Left lung (tissue), 10 donors: ENCODE measurements around the gene HIBADH. TPM values are rescaled to one million over a fixed set of nuclear protein-coding genes. Genes with fewer than 3 reads are reported as not detected.
A peak's percentile ranks its signal among the peaks of the same experiment; 100 is the strongest.

ENCODE experiments used
- ATAC-seq: fragments of 200-7000 bp; cut with Tn5 transposase; one replicate; pipeline ENCODE4 v1.9.1; 2020; ENCODE audit warnings: moderate library complexity
- DNase-seq, 4 donors: peaks; one replicate each; pipeline ENCODE4 v3.0.0-alpha.2; 2013 to 2020
- H3K27ac ChIP-seq, 2 donors: fragments of 200-600 bp; sonication (generic) in 1 of 2; one replicate each; pipeline versions ENCODE4 v1.5.0 to v1.8.0; 2020 to 2021
- H3K27me3 ChIP-seq, 2 donors: fragments of 200-600 bp; sonication (generic) in 1 of 2; one replicate each; pipeline versions ENCODE4 v1.5.0 to v1.8.0; 2020 to 2021
- H3K36me3 ChIP-seq, 2 donors: fragments of 200-600 bp; sonication (generic) in 1 of 2; one replicate each; pipeline versions ENCODE4 v1.5.0 to v1.8.0; 2020 to 2021
- H3K4me1 ChIP-seq, 2 donors: fragments of 200-600 bp; one replicate each; pipeline ENCODE4 v1.8.0; 2021
- H3K4me3 ChIP-seq, 2 donors: fragments of 200-600 bp; sonication (generic) in 1 of 2; one replicate each; pipeline versions ENCODE4 v1.5.0 to v1.8.0; 2020 to 2021; ENCODE audit warnings: mild to moderate bottlenecking in 1 of 2
- H3K9me3 ChIP-seq, 2 donors: fragments of 200-600 bp; sonication (generic) in 1 of 2; one replicate each; pipeline versions ENCODE4 v1.5.0 to v1.8.0; 2020 to 2021
- intact Hi-C, 2 donors: fragments of 100-400 bp; cut with DNase I; formaldehyde crosslinking; loops; one replicate each; pipeline versions ENCODE4 v1.11.2 to v1.14.2; 2022
- polyA plus RNA-seq, 6 donors: library from polyadenylated mRNA; unstranded; fragments of 120-200 nt; gene quantifications; one replicate each; pipeline ENCODE4 v1.2.1, GENCODE V29; 2013; ENCODE audit not compliant: insufficient read length in 6 of 6
- total RNA-seq, 2 donors: library from RNA; stranded (reverse); fragmentation: NEBNext Ultra II Directional; extraction: Animal tissue kit (Norgen Biotek cat#: 25700); gene quantifications; one replicate each; pipeline ENCODE4 v1.2.1, GENCODE V29; 2021
- TF ChIP-seq, protein P1 (sequence below), 2 donors: fragments of 200-600 bp; sonication (generic) in 1 of 2; IDR thresholded peaks; one replicate each; pipeline versions ENCODE4 v1.5.0 to v1.8.0; 2021; ENCODE audit warnings: antibody characterized with exemption in 2 of 2
- donor health status: DM: no; HTN: yes; CAD: no.
- donor health status: DM: no; HTN: no; CAD: no.

Gene HIBADH
- total and polyA plus RNA-seq, 8 donors, result 20.8 to 63.3 (median 49.4) TPM

DNA sequence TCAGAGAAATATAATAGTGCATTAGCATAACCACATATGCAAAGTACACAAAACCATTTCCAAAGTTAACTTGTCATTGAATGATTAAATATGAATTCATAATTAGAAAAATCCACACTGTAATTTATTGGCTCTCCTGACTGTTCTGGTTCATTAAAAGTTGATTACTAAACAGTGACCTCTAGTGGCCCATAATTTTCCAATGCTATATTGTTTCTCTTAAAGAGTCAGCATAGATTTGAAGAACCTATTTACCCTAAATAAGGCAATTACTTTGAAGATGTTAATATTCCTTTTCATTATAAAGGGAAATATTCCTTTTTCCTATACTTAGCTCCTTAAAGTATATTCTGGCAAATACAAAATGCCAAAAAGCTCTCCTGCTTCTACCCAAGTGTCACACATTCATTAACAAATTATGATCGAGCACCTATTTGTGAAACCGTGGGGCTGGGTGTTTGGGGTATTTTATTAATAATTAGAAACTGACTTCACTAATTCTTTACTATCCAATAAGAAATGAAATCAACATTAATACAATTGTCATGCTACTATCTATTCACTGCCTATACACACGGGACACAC lies 86.2 kb downstream of the HIBADH start:
- H3K4me1 ChIP-seq, result no peaks in the 10 kb centered on the region
- DNase-seq (peak in 2 of 4 donors; percentile 55 to 64), ATAC-seq (peak; percentile 76)
- H3K9me3 ChIP-seq, result no peaks in the 10 kb centered on the region
- TF ChIP-seq, protein P1, sequence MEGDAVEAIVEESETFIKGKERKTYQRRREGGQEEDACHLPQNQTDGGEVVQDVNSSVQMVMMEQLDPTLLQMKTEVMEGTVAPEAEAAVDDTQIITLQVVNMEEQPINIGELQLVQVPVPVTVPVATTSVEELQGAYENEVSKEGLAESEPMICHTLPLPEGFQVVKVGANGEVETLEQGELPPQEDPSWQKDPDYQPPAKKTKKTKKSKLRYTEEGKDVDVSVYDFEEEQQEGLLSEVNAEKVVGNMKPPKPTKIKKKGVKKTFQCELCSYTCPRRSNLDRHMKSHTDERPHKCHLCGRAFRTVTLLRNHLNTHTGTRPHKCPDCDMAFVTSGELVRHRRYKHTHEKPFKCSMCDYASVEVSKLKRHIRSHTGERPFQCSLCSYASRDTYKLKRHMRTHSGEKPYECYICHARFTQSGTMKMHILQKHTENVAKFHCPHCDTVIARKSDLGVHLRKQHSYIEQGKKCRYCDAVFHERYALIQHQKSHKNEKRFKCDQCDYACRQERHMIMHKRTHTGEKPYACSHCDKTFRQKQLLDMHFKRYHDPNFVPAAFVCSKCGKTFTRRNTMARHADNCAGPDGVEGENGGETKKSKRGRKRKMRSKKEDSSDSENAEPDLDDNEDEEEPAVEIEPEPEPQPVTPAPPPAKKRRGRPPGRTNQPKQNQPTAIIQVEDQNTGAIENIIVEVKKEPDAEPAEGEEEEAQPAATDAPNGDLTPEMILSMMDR (IDR thresholded peaks at IDR 0.05), result peak; percentile 58 to 63
- no peak overlapping the region for H3K27ac ChIP-seq
- no peak overlapping the region for H3K4me3 ChIP-seq
- intact Hi-C loops, result loop anchor here in 1 of 2 donors (5.0 kb wide), 1 partner anchor 364 kb away; no protein-coding TSS in a partner anchor
- H3K27me3 ChIP-seq, result no peaks in the 10 kb centered on the region
- H3K36me3 ChIP-seq, result no peaks in the 10 kb centered on the region

DNA sequence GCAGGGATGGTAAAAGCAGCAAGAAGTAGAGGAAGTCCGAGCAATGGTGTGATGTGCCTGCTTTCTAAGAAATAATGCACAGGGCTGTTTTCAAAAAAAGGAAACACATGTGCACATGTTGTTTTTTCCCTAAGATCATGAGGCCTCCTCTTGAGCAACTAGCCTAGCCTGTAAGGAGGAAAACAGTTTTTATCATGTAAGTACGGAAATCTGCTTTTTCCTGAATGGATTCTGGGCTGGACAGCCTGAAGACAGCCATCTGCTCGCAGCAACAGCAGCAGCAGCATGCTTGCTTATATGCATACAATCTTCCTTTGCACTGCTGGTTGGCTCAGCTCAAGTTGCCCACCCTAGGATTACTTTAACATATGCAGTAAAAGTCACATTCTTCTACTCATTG lies 87.1 kb downstream of the HIBADH start:
- H3K4me3 ChIP-seq, result no peak overlapping the region
- TF ChIP-seq, protein P1 (IDR thresholded peaks at IDR 0.05), result no peak
- peak in 2 of 4 donors; percentile 51 to 73 for DNase-seq
- intact Hi-C loops, result loop anchor here in 1 of 2 donors (5.0 kb wide), 1 partner anchor 363 kb away; no protein-coding TSS in a partner anchor
- no peak for ATAC-seq
- H3K4me1 ChIP-seq, result no peaks in the 10 kb centered on the region
- no peaks in the 10 kb centered on the region for H3K27me3 ChIP-seq
- no peak overlapping the region for H3K27ac ChIP-seq
- H3K9me3 ChIP-seq, result no peaks in the 10 kb centered on the region
- no peaks in the 10 kb centered on the region for H3K36me3 ChIP-seq

DNA sequence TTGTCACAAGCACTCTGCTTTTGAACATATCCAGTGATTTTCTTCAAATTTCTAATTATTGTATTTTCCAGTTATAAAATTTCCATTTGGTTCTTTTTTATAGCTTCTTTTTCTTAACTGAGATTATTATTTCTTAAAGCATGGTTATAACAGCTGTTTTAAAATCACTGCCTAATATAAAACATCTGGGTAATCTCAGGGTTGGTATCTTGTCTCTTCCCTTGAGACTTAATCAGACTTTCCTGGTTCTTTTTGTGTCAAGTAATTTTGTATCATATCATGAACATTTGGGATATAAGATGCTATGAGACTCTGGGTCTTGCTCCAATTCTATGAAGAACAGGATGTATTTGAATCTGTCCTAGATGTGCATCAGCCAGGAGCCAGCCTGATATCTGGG lies 93.6 kb downstream of the HIBADH start:
- DNase-seq (no peak), ATAC-seq (no peak)
- H3K27ac ChIP-seq, result no peak overlapping the region
- intact Hi-C loops, result no loop called here
- no peaks in the 10 kb centered on the region for H3K27me3 ChIP-seq
- TF ChIP-seq, protein P1 (IDR thresholded peaks at IDR 0.05), result no peak
- H3K4me3 ChIP-seq, result no peak overlapping the region
- H3K4me1 ChIP-seq, result no peaks in the 10 kb centered on the region
- H3K9me3 ChIP-seq, result no peaks in the 10 kb centered on the region
- H3K36me3 ChIP-seq, result no peaks in the 10 kb centered on the region

DNA sequence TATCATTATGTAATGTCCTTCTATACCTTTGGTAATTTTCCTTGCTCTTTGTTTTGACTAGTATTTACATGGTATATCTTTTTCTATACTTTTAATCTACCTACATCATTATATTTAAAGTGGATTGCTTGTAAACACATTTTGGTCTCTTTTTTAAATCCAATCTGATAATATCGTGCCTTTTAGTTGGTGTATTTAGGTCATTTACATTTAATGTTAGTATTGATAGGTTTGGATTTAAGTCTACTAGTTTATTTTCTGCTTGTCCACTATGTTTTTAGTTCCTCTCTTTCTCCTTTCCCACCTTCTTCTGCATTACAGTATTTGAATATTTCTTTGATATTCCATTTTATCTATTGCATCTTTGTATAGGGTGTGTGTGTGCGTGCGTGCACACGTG lies 95.4 kb downstream of the HIBADH start:
- TF ChIP-seq, protein P1 (IDR thresholded peaks at IDR 0.05), result no peak
- no peaks in the 10 kb centered on the region for H3K4me1 ChIP-seq
- no peak overlapping the region for H3K4me3 ChIP-seq
- H3K36me3 ChIP-seq, result no peaks in the 10 kb centered on the region
- no peak for ATAC-seq
- no peak for DNase-seq
- no peak overlapping the region for H3K27ac ChIP-seq
- peaks cover 0 to 6% of the 10 kb centered on the region in 2 donors for H3K9me3 ChIP-seq
- intact Hi-C loops, result no loop called here
- no peaks in the 10 kb centered on the region for H3K27me3 ChIP-seq

DNA sequence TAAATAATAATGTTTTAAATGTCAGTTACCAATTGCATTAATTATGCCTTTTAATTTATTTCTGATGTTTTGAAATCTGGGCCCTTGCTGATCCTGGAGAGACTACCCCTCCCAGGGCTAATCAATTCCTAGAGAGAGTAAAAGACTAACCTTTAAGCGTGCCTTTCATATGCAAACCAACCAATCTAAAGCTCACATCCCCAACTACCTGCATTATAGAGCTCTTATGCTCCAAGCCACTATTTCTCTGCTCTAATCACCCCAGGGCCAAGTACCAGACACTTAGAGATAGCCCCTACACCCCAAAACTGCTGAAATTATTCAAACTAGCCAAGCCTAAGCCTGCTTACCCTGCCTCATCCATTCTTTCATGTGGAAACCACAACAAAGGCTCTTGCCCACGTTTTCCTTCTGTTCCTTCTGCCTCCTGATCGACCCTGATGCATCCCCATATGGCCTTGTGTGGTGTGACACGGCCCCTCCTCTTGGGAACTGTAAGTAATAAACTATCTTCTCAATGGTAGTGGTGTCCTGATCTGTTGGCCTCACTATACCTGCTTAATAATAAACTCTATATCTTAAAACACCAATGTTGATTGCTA lies 97.7 kb downstream of the HIBADH start:
- Histone ChIP-seq H3K4me1 (no peaks in the 10 kb centered on the region), H3K36me3 (no peaks in the 10 kb centered on the region), H3K27ac (no peak overlapping the region), H3K9me3 (peaks cover 0 to 6% of the 10 kb centered on the region in 2 donors), H3K27me3 (no peaks in the 10 kb centered on the region), H3K4me3 (no peak overlapping the region)
- ATAC-seq, result no peak
- no peak for DNase-seq
- intact Hi-C loops, result no loop called here
- TF ChIP-seq, protein P1 (IDR thresholded peaks at IDR 0.05), result no peak
